Measurements from ENCODE around the gene OPTN. TPM values are rescaled to one million over a fixed set of nuclear protein-coding genes. Genes with fewer than 3 reads are reported as not detected.
"Not testable (repeated sequence)": the region's sequence is repeated elsewhere in the genome, so short reads cannot be mapped to it uniquely, and the experiment has no call there.

OPTN gene
- total RNA-seq, 1 donor from 2014 or later, result 126 TPM

DNA sequence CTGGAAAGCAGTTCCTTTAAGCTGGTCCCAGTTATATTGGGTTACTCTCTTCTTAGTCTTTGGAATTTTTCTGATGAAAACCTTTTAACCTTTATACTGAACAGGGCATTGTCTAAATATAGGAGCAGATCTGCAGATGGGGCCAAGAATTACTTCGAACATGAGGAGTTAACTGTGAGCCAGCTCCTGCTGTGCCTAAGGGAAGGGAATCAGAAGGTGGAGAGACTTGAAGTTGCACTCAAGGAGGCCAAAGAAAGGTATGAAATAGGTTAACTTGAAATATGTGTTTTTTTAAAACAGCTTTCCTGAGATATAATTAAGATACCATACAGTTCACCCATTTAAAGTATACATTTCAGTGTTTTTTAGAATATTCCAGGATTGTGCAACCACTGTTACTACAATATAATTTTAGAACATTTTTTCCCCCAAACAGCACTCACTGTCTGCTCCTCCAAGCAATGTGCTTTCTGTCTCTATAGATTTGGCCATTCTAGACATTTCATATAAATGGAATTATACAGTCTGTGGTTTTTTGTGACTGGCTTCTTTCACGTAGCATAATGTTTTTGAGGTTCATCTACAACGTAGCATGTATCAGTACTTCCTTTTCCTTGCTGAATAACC is 18.9 kb downstream of the OPTN start:
- no peak for DNase-seq (ENCODE audit: extremely low read depth, low read depth, low spot score)

DNA sequence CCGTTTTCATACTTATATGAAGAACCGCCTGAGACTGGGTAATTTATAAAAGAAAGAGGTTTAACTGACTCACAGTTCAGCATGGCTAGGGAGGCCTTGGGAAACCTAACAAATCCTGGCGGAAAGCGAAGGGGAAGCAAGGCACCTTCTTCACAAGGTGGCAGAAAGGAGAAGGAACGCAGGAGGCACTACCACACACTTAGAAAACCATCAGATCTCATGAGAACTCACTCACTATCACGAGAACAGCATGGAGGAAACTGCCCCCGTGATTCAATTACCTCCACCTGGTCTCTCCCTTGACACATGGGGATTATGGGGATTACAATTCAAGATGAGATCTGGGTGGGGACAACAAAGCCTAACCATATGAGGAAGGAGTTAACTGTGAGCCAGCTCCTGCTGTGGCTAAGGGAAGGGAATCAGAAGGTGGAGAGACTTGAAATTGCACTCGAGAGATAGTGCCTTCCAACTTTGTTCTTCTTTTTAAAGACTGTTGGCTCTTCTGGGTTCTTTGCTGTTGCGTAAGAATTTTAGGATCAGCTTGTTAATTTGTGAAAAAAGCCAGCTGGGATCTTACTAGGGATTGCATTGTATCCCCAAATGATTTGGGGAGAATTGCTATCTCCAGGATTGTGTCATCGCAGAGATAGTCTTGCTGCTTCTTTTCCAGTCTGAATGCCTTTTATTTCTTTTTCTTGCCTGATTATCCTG is 21.0 kb downstream of the OPTN start:
- no peak for DNase-seq (ENCODE audit: extremely low read depth, low read depth, low spot score)

DNA sequence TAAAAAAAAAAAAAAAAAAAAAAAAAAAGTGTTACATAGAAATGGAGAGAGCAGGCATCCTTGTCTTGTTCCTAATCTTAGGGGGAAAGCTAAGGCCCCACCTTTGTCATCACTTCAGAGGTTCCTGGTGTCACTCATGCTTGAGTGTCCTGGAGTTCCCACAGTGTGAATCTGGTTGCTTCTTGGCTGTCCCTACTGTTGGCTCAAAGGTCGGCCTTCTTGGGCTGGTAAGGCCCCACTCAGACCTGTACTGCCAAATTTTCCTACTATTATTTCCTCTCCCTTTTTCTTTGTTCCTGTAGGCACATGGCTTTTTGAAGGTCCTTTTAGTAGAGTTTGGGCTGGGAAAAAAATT is 21.5 kb downstream of the OPTN start:
- DNase-seq (ENCODE audit: extremely low read depth, low read depth, low spot score), result no peak

DNA sequence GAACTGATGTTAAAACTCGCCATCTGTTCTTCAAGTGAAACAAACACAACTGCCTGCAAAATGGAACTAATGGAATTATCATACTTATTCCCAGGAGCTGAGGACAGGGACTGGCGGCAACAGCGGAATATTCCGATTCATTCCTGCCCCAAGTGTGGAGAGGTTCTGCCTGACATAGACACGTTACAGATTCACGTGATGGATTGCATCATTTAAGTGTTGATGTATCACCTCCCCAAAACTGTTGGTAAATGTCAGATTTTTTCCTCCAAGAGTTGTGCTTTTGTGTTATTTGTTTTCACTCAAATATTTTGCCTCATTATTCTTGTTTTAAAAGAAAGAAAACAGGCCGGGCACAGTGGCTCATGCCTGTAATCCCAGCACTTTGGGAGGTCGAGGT is 36.7 kb downstream of the OPTN start:
- no peak for DNase-seq (ENCODE audit: extremely low read depth, low read depth, low spot score)

DNA sequence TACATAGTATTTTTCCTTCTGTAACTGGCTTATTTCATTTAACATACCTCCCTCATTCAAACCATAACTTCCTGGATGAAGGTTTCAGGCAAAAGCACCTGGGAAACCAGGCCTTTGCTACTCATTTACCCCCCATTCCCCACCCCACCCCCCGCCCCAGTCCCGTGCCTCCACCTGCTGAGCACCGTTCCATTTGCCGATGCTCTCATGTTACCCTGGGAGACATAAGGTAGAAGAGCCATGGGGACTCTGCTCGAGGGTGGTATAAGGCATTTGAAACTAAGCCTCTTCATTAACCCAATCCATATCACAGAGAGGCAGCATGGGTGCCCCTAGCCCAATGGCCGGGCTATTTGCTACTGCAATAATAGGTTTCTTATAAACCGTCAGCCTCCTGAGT is 39.2 kb downstream of the OPTN start:
- DNase-seq (ENCODE audit: extremely low read depth, low read depth, low spot score), result no peak

DNA sequence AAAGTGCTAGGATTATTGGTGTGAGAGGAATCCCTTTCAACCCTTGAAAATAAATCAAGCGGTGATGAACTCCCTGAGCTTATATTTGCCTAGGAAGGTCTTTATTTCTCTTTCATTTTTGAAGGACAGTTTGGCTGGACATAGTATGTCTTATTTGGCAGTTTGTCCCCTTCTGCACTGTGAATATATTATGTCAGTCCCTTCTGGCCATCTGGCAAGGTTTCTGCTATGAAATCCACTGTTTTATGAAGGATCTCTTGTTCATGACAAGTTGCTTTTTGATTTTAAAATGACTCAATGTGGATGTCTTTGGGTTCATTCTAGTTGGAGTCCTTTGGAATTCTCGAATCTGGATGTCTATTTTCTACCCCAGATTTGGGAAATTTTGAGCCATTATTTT is 39.7 kb downstream of the OPTN start:
- DNase-seq (ENCODE audit: extremely low read depth, low read depth, low spot score), result no peak

DNA sequence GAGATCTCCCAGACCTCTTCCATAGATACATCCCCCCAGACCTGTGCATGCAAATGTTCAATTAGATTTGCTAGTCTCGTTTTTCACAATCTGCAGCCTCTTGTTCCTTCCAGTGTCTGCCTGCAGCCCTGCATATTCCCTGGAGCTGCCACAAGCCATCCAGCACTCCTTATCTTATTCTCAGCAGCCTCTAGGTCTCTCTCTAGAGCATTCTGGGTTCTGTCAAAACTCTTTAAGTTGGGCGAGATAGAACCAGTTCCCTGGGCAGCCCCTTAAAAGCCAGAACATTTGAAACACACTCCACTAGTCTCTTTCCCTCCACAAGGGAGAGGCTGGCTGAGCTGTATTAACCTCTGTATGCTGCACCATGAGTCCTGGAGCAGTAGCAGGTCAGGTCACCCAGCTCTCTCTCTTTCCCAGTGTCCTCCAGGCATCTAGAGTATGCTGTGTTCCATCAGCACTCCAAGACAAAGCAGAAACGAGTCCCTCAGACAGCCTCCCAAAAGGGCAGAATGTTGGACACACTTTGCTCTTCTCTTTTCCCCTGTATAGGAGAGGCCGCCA is 40.7 kb downstream of the OPTN start:
- no peak for DNase-seq (ENCODE audit: extremely low read depth, low read depth, low spot score)

DNA sequence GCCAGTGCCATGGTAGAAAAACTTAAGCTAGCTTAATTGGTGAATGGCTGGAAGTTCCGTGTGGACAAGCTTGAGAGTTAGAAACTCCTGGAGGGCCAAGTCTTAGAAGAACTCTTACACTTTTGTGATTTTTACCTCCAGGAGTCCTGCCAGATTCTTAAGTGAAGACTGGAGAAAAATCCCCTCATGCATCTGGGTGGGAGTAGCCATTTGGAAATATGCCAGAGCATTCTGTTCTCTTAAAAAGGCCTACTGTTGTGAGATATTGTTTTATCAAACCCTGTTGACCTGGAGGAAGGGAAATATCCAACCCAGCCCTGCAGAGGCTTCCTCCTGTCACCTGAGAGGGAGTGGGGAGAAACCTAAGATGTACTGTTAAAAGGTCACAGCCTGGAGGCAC is 43.8 kb downstream of the OPTN start:
- no peak for DNase-seq (ENCODE audit: extremely low read depth, low read depth, low spot score)

DNA sequence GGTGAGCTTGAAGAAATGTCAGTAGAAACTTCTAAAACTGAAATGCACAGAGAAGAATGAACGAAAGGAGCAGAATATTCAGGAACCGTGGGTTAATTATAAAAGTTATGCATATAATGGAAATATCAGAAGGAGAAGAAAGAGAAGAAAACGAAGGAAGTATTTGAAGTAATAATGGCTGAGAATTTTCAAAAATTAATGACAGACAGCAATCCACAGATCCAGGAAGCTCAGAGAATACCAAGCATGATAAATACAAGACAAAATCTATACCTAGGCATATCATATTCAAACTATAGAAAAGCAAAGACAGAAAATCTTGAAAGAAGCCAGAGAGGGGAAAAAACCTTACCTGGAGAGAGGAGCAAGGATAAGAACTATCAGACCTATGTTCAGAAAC is 44.9 kb downstream of the OPTN start:
- no peak for DNase-seq (ENCODE audit: extremely low read depth, low read depth, low spot score)

DNA sequence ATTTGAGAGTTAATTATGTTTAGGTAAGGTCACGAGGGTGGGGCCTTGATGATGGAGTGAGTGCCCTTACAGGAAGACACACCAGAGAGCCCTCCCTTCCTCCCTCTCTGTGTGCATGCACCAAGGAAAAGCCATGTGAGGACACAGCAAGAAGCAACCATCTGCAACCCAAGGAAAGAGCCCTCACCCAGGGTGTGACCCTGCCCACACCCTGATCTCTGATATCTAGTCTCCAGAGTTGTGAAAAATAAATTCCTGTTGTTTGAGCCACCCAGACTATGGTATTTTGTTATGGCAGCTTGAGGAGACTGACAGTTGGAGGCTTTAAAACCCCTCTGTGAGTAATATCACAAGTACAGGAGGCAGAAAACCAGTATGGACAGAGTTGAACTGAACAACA is 46.4 kb downstream of the OPTN start:
- no peak for DNase-seq (ENCODE audit: extremely low read depth, low read depth, low spot score)

DNA sequence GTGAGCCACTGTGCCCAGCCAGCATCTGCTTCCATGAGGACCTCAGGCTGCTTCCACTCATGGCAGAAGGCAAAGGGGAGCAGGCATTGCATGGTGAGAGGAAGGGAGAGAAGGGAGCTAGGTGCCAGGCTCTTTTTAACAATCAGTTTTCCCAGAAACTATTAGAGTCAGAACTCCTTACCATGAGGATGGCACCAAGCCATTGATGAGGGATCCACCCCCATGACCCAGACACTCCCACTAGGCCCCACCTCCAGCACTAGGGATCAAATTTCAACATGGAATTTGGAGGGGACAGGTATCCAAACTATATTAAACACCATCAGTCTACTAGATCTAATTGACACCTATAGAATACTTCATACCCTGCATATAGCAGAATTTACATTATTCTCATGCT is 47.2 kb downstream of the OPTN start:
- no peak for DNase-seq (ENCODE audit: extremely low read depth, low read depth, low spot score)

DNA sequence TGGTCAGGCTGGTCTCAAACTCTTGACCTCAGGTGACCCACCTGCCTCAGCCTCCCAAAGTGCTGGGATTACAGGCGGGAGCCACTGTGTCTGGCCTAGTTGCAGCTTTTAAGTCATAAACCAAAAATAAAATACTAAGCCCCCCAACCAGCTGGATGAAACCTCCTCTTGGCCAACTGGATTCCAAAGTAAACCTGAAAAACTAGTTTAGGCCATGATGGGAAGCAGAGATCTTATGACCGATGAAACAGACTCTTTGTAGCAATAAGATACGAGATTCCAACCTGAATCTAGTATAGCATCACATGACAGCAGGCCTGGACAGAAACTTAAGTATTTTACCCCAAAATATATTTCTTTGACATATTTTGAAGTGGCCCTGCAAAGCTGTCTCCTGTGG is 52.3 kb downstream of the OPTN start:
- no peak for DNase-seq (ENCODE audit: extremely low read depth, low read depth, low spot score)

DNA sequence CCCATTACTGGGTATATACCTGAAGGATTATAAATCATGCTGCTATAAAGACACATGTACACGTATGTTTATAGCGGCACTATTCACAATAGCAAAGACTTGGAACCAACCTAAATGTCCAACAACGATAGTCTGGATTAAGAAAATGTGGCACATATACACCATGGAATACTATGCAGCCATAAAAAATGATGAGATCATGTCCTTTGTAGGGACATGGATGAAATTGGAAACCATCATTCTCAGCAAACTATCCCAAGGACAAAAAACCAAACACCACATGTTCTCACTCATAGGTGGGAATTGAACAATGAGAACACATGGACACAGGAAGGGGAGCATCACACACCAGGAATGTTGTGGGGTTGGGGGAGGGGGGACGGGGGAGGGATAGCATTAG is 55.9 kb downstream of the OPTN start:
- not testable (repeated sequence) for DNase-seq (ENCODE audit: extremely low read depth, low read depth, low spot score)

DNA sequence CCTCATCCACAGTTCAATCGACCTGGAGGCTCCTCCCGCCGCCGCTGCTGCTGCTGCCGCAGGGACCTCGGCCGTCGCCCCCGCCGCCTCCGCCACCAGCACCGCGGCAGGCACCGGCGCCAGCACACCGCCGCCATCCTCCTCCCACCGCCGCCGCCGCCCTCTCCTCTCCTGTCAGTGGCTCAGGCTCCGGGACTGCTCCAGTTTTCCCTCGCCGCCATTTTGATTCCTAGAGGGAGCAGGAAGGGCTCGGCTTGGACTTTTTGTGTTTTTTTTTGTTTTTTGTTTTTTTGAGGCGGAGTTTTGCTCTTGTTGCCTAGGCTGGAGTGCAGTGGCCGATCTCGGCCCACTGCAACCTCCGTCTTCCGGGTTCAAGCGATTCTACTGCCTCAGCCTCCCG is 58.4 kb downstream of the OPTN start:
- no peak for DNase-seq (ENCODE audit: extremely low read depth, low read depth, low spot score)

DNA sequence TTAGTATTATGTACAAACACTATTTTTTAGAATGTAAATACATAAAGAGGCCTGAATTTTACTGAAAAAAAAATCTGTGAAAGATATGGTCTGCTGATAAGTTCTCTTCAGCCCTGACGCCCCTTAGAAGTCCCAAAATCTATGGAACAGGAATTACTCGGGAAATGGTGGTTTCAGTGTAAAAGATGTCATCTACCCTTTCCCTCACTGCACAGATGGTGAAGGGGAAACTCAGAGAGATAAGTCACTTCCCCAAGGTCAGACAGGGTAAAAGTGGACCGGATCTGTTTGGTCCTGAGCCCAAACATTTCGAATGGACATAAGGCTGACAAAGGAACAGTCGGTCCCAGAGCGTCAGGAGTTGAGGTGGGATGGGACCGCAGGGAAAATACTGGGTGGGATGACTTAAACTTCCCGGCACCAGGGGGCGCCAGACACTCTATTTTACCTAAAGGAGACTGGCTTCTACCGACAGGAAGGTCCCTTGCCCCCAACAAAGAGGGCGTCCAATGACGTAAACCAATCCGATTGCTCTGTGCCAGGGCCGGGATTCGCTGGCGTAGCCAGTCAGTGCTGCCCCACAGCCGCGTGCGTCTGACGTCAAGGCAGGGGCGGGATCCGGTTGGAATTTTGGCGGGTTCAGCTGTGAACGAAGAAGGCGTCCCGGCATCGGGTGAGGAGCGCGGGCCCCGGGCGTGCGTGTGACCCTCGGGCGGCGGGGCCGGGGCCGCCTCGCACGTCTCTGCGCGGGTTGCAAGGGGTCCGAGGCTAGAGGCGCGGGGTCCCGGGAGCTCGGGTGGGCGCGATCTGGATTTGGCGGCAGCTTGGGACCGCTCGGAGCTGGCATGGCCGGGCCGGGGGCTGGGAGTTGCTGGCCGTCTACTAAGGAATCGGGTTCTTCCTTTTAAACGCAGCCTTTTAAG is 61.2 kb downstream of the OPTN start, which contains the start of gene MCM10:
TSS of gene MCM10 (plus strand) at position 625 of the 923 bp plus-strand sequence. CDS start 2,645 bp downstream, outside the sequence.
- DNase-seq (ENCODE audit: extremely low read depth, low read depth, low spot score), result peak; percentile 97

DNA sequence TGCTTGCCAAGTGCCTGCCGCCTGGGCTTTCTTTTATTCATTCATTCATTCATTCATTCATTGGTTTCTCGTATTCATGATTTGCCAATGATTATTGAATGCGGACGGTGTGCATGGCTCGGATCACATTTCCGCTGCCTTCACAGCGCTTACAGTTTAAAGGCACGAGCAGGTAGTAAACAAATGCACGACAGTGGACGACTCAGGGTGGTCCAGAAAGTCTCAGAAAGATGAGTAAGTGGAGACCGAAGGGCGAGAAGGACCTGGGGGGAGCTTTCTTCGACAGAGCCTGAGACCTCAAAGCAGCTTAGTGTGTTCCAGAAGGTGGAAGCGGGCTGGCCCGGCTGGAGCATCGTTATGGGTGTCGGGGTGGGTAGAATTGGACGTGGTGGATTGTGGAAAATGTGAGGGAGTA is 61.9 kb downstream of the OPTN start:
- no peak for DNase-seq (ENCODE audit: extremely low read depth, low read depth, low spot score)

DNA sequence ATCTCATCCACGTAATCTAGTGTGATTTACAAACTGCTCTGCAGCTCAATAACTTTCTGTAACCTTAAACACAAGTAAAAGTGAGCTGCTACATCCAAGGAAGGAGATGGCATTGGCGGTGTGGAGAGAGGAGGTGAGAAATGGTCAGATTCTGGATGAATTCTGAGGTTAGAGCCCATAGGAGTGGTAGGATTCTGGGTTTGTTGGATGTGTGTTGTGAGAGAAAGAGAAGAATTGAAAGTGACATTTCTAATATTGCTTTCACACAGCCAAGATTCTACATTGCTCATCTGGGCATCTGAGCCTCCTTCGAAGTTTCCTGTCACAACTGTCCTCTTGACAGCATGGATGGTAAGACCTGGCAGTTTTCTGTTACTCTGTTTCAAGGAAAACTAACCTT is 63.9 kb downstream of the OPTN start:
- DNase-seq (ENCODE audit: extremely low read depth, low read depth, low spot score), result no peak

DNA sequence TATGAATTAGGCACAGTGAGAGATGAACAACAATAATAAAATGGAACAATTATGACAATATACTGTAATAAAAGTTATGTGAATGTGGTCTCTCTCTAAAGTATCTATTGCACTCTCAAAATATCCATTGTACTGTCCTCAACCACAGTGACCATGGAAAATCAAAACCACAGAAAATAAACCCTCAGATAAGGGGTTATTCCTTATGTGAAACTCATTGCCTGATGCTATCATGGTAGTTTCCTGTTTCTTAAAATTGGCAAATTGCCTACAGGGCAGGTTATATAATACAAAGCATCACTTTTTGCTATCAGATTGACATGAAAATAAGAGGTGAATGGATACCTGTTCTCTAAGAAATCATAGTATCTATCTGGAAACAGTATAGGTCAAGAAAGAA is 65.2 kb downstream of the OPTN start:
- DNase-seq (ENCODE audit: extremely low read depth, low read depth, low spot score), result no peak

DNA sequence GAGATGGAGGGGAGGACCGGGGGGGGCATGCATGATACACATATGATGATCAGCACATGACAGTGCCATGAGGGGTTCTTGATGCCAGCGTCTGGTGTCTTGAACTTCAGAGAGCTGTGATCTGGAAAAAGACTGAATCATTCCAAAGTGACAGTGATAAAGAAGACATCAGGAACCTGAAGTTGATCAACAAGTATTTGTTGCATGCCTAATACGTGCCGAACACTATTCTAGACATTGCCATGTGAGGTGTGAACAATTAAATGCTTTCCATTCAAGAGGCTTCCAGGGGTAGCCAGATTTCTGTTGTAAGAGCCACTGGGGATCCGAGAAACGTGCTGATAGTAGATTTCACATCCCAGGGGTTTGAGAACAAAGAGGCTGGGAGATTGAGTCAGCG is 67.6 kb downstream of the OPTN start:
- no peak for DNase-seq (ENCODE audit: extremely low read depth, low read depth, low spot score)

DNA sequence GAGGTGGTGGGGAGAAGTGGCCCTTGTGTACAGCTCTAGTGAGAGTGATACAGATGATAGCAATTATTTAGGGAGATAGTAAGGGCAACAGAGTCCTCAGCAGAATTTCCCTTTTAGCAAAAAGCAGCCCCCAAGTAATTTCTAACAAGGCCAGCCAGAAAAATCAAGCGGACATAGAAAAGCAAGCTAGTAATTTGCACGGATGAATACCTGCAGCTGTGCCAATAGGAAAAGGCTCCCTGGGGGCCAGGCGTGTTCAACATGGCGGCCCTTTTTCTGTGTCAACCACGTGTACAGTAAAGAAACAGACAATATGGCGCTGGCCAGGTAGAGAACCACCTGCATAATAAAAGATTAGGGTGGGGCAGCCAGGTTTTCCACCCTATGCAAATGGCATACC is 68.8 kb downstream of the OPTN start:
- DNase-seq (ENCODE audit: extremely low read depth, low read depth, low spot score), result no peak

DNA sequence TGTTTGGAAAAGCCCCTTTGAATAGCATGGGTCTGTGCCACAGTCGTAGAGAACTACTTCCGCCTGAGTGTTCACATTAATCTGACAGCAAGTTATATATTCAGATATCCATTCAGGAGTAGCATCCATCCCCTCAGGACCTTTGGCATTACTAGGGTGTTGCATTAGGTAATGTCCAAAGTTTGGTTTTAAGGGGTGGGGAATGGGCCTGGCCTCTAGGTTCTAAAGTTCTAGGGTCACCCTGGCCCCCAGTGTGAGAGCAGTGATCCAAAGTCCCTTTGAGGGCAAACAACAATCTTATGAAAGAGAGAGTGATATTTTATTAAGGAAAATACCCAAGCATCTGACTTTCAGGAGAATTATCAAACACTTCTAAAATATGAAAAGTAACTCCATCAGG is 73.7 kb downstream of the OPTN start:
- no peak for DNase-seq (ENCODE audit: extremely low read depth, low read depth, low spot score)

All from glomerular endothelial cell (primary cell).